Neural cell (in vitro differentiated cells): Measurements from ENCODE around the gene EML5.

Experiments used
- CTCF ChIP-seq: fragments of 450-650 bp; IDR thresholded peaks from 2 replicates; pipeline ENCODE4 v1.5.1; 2014; ENCODE audit warnings: antibody characterized with exemption, mild to moderate bottlenecking, moderate library complexity; ENCODE audit not compliant: poor library complexity, severe bottlenecking
- EP300 ChIP-seq: fragments of 450-650 bp; conservative IDR thresholded peaks from 2 replicates; pipeline ENCODE4 v1.6.1; 2014; ENCODE audit warnings: antibody characterized with exemption, mild to moderate bottlenecking, moderate library complexity; ENCODE audit not compliant: poor library complexity, severe bottlenecking
- EZH2 ChIP-seq: fragments of 200-600, 300-800 bp; shearing (Covaris generic), sonication (generic); IDR thresholded peaks from 2 replicates; pipeline ENCODE4 v1.6.1; 2014; ENCODE audit warnings: antibody characterized with exemption, low read length, borderline replicate concordance, mild to moderate bottlenecking; ENCODE audit not compliant: insufficient read depth, poor library complexity, severe bottlenecking
- POLR2AphosphoS5 ChIP-seq: IDR thresholded peaks from 2 replicates; pipeline ENCODE4 v1.6.1; 2012
- RAD21 ChIP-seq: fragments of 450-650 bp; conservative IDR thresholded peaks from 2 replicates; pipeline ENCODE4 v1.6.1; 2014; ENCODE audit warnings: antibody characterized with exemption, mild to moderate bottlenecking, moderate library complexity
- SMC3 ChIP-seq: fragments of 450-650 bp; conservative IDR thresholded peaks from 2 replicates; pipeline ENCODE4 v1.6.1; 2014; ENCODE audit warnings: antibody characterized with exemption, mild to moderate bottlenecking, moderate library complexity; ENCODE audit not compliant: poor library complexity
- TAF1 ChIP-seq: IDR thresholded peaks from 2 replicates; pipeline ENCODE4 v1.6.1; 2012; ENCODE audit warnings: low read depth
- TF ChIP-seq, protein P1 (sequence below): IDR thresholded peaks from 2 replicates; pipeline ENCODE4 v1.6.1; 2012; ENCODE audit warnings: borderline replicate concordance

- TF ChIP-seq TAF1 = no peak
- TF ChIP-seq CTCF = no peak
- no peak for TF ChIP-seq SMC3
- no peak for TF ChIP-seq POLR2AphosphoS5
- TF ChIP-seq RAD21 = no peak
- TF ChIP-seq EP300 = no peak
- TF ChIP-seq, protein P1, sequence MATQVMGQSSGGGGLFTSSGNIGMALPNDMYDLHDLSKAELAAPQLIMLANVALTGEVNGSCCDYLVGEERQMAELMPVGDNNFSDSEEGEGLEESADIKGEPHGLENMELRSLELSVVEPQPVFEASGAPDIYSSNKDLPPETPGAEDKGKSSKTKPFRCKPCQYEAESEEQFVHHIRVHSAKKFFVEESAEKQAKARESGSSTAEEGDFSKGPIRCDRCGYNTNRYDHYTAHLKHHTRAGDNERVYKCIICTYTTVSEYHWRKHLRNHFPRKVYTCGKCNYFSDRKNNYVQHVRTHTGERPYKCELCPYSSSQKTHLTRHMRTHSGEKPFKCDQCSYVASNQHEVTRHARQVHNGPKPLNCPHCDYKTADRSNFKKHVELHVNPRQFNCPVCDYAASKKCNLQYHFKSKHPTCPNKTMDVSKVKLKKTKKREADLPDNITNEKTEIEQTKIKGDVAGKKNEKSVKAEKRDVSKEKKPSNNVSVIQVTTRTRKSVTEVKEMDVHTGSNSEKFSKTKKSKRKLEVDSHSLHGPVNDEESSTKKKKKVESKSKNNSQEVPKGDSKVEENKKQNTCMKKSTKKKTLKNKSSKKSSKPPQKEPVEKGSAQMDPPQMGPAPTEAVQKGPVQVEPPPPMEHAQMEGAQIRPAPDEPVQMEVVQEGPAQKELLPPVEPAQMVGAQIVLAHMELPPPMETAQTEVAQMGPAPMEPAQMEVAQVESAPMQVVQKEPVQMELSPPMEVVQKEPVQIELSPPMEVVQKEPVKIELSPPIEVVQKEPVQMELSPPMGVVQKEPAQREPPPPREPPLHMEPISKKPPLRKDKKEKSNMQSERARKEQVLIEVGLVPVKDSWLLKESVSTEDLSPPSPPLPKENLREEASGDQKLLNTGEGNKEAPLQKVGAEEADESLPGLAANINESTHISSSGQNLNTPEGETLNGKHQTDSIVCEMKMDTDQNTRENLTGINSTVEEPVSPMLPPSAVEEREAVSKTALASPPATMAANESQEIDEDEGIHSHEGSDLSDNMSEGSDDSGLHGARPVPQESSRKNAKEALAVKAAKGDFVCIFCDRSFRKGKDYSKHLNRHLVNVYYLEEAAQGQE = no peak
- no peak for TF ChIP-seq EZH2
Observed at GRCh38 chr14:88802596-88802995, 9.8 kb upstream of the EML5 start.
